Measurements from ENCODE around the gene RBFOX1. TPM values are rescaled to one million over a fixed set of nuclear protein-coding genes. Genes with fewer than 3 reads are reported as not detected.

The RBFOX1 gene
- polyA plus RNA-seq, 1 donor from 2014 or later = 56.8 TPM

- TF ChIP-seq, protein P1, sequence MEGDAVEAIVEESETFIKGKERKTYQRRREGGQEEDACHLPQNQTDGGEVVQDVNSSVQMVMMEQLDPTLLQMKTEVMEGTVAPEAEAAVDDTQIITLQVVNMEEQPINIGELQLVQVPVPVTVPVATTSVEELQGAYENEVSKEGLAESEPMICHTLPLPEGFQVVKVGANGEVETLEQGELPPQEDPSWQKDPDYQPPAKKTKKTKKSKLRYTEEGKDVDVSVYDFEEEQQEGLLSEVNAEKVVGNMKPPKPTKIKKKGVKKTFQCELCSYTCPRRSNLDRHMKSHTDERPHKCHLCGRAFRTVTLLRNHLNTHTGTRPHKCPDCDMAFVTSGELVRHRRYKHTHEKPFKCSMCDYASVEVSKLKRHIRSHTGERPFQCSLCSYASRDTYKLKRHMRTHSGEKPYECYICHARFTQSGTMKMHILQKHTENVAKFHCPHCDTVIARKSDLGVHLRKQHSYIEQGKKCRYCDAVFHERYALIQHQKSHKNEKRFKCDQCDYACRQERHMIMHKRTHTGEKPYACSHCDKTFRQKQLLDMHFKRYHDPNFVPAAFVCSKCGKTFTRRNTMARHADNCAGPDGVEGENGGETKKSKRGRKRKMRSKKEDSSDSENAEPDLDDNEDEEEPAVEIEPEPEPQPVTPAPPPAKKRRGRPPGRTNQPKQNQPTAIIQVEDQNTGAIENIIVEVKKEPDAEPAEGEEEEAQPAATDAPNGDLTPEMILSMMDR (IDR thresholded peaks at IDR 0.05; ENCODE audit: poor library complexity, severe bottlenecking) = no peak
- TF ChIP-seq EZH2 (IDR thresholded peaks at IDR 0.05; ENCODE audit: borderline replicate concordance, insufficient read depth, low read length, poor library complexity, severe bottlenecking) = no peak
- no peak for TF ChIP-seq MXI1 (conservative IDR thresholded peaks at IDR 0.05; ENCODE audit: poor library complexity, severe bottlenecking)
- H3K4me3 ChIP-seq (ENCODE audit: low read length) = no peak overlapping the region
- H3K9ac ChIP-seq (ENCODE audit: low read length) = no peak overlapping the region
- no peaks in the 10 kb centered on the region for H3K36me3 ChIP-seq (ENCODE audit: insufficient read depth, low read length)
- no peaks in the 10 kb centered on the region for H3K9me2 ChIP-seq (ENCODE audit: insufficient read depth, low read length)
- no peaks in the 10 kb centered on the region for H4K20me1 ChIP-seq (ENCODE audit: insufficient read depth)
- H3F3A ChIP-seq (ENCODE audit: insufficient read depth, low read length, poor library complexity, severe bottlenecking) = no peaks in the 10 kb centered on the region
- no peaks in the 10 kb centered on the region for H3K79me2 ChIP-seq (replicated peaks; ENCODE audit: insufficient read depth, low read length)
- H3K27me3 ChIP-seq (ENCODE audit: insufficient read depth, low read depth, low read length) = no peaks in the 10 kb centered on the region
- H3K9me3 ChIP-seq (ENCODE audit: low read length) = no peaks in the 10 kb centered on the region
- H2AFZ ChIP-seq (ENCODE audit: low read depth, low read length) = no peak overlapping the region
- no peak overlapping the region for H3K27ac ChIP-seq (ENCODE audit: low read length)
- H3K4me2 ChIP-seq (ENCODE audit: low read length) = no peak overlapping the region
Observed at GRCh38 chr16:7431723-7432122, 99.1 kb downstream of the RBFOX1 start.

DNA sequence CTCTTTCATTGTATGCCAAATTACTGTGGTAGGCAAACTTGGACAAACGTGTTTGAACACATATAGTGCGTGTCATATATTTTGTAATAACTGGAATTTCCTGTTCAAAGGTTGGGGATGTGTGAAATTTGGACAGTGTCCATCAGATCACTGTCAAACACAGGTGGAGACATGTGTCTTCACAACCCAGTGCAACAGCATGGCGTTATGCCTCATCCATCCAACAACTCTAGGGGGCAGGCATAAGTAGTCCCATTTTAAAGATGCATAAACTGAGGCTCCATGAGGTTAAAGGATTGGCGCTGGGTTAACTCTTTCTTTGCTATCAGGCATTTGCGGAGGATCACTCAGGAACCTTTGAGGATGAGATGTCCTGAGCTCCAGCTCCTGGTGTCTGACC lies 103.7 kb downstream of the RBFOX1 start:
- Histone ChIP-seq H3K9ac (ENCODE audit: low read length) (no peak overlapping the region), H3K36me3 (ENCODE audit: insufficient read depth, low read length) (no peaks in the 10 kb centered on the region), H3K79me2 (replicated peaks; ENCODE audit: insufficient read depth, low read length) (no peaks in the 10 kb centered on the region), H3K4me3 (ENCODE audit: low read length) (no peak overlapping the region), H4K20me1 (ENCODE audit: insufficient read depth) (no peaks in the 10 kb centered on the region), H3K27me3 (ENCODE audit: insufficient read depth, low read depth, low read length) (no peaks in the 10 kb centered on the region), H2AFZ (ENCODE audit: low read depth, low read length) (no peak overlapping the region), H3K4me2 (ENCODE audit: low read length) (no peak overlapping the region), H3F3A (ENCODE audit: insufficient read depth, low read length, poor library complexity, severe bottlenecking) (peaks cover 3% of the 10 kb centered on the region), H3K9me2 (ENCODE audit: insufficient read depth, low read length) (no peaks in the 10 kb centered on the region), H3K9me3 (ENCODE audit: low read length) (no peaks in the 10 kb centered on the region), H3K27ac (ENCODE audit: low read length) (peak overlapping the region; percentile 86)
- TF ChIP-seq POLR2AphosphoS5 (IDR thresholded peaks at IDR 0.05) = no peak
- no peak for TF ChIP-seq MXI1 (conservative IDR thresholded peaks at IDR 0.05; ENCODE audit: poor library complexity, severe bottlenecking)
- TF ChIP-seq RAD21 (conservative IDR thresholded peaks at IDR 0.05) = no peak
- no peak for TF ChIP-seq REST (IDR thresholded peaks at IDR 0.05; ENCODE audit: borderline replicate concordance)
- no peak for TF ChIP-seq TAF1 (IDR thresholded peaks at IDR 0.05; ENCODE audit: low read depth)

DNA sequence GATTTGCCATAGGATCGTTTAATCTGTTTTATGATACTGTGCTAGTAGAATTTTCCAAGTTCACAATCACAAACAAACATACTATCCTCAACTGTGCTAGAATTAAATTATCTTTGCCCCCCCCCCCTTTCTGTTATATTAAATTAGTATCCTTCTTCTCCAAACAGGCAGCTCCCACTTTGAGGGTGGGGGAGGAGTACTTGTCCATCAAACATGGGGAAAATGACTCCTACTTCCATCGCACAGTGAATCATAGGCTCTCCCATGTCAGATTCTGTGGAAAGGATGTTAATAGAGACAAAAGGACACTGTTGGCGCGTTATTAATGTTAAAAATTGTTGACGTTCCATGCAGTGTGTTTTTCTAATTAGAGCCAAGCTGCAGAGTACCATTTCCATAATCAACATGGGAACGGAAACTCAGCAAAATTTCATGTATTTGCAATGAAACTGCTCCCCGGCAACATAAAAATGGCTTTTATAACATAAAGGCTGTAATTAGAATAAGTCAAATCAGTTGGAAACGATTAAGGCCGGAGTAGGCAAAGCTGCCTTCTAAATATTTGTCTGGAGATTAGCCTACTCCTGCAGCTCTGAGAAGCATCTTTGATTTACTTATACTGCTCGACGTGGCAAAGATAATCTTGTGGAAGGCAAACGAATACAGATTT lies 104.6 kb downstream of the RBFOX1 start:
- Histone ChIP-seq H3K79me2 (replicated peaks; ENCODE audit: insufficient read depth, low read length) (no peaks in the 10 kb centered on the region), H3K9me3 (ENCODE audit: low read length) (no peaks in the 10 kb centered on the region), H3F3A (ENCODE audit: insufficient read depth, low read length, poor library complexity, severe bottlenecking) (peaks cover 3% of the 10 kb centered on the region)

More for the DNA sequence above, 104.6 kb downstream of the RBFOX1 start:
- peak overlapping the region; percentile 47 for H3K4me3 ChIP-seq (ENCODE audit: low read length)
- peak overlapping the region; percentile 40 for H3K4me2 ChIP-seq (ENCODE audit: low read length)
- no peak for TF ChIP-seq POLR2AphosphoS5 (IDR thresholded peaks at IDR 0.05)
- no peak for TF ChIP-seq MXI1 (conservative IDR thresholded peaks at IDR 0.05; ENCODE audit: poor library complexity, severe bottlenecking)
- TF ChIP-seq, protein P1 (IDR thresholded peaks at IDR 0.05; ENCODE audit: poor library complexity, severe bottlenecking) = no peak
- H3K27ac ChIP-seq (ENCODE audit: low read length) = peak overlapping the region; percentile 86
- H4K20me1 ChIP-seq (ENCODE audit: insufficient read depth) = no peaks in the 10 kb centered on the region
- no peaks in the 10 kb centered on the region for H3K9me2 ChIP-seq (ENCODE audit: insufficient read depth, low read length)
- H2AFZ ChIP-seq (ENCODE audit: low read depth, low read length) = no peak overlapping the region
- no peaks in the 10 kb centered on the region for H3K36me3 ChIP-seq (ENCODE audit: insufficient read depth, low read length)
- peak overlapping the region; percentile 44 for H3K9ac ChIP-seq (ENCODE audit: low read length)
- H3K27me3 ChIP-seq (ENCODE audit: insufficient read depth, low read depth, low read length) = no peaks in the 10 kb centered on the region
